ENCODE results near the gene ADCK2.

GRCh38 chr7:140688341-140688740 lies 15.6 kb downstream of the ADCK2 start:
- TF ChIP-seq ZFP3 (CRISPR knock-in tag; IDR thresholded peaks at IDR 0.05) (no peak), ISL1 (CRISPR knock-in tag; IDR thresholded peaks at IDR 0.05) (no peak), RARB (CRISPR knock-in tag; IDR thresholded peaks at IDR 0.05) (no peak), ARNTL (CRISPR knock-in tag; IDR thresholded peaks at IDR 0.05; ENCODE audit: borderline replicate concordance, low read depth) (no peak), ZNF565 (CRISPR knock-in tag; conservative IDR thresholded peaks at IDR 0.05; ENCODE audit: low read depth) (no peak), ZC3H10 (CRISPR knock-in tag; IDR thresholded peaks at IDR 0.05) (no peak), CREB5 (CRISPR knock-in tag; IDR thresholded peaks at IDR 0.05; ENCODE audit: low read depth) (no peak), TOX (CRISPR knock-in tag; IDR thresholded peaks at IDR 0.05; ENCODE audit: borderline replicate concordance) (no peak), BACH2 (CRISPR knock-in tag; IDR thresholded peaks at IDR 0.05; ENCODE audit: borderline replicate concordance) (no peak), TCF4 (CRISPR knock-in tag; IDR thresholded peaks at IDR 0.05; ENCODE audit: borderline replicate concordance) (no peak)
